KMS-11 (cell line): ENCODE data around the gene STX1B.
A peak's percentile ranks its signal among the peaks of the same experiment; 100 is the strongest.

Experiments used
- H2AFZ ChIP-seq: fragments of 200-600 bp; sonication (generic); 2 replicates; pipeline ENCODE4 v1.6.1; 2016; ENCODE audit warnings: antibody characterized with exemption, mixed run types, low read depth
- H3K27ac ChIP-seq: fragments of 200-600 bp; sonication (generic); 2 replicates; pipeline ENCODE4 v1.6.1; 2016; ENCODE audit warnings: mild to moderate bottlenecking, mixed run types
- H3K27me3 ChIP-seq: fragments of 200-600 bp; sonication (generic); 2 replicates; pipeline ENCODE4 v1.6.1; 2017; ENCODE audit warnings: mild to moderate bottlenecking, low read depth, mixed run types, moderate library complexity; ENCODE audit not compliant: insufficient read depth
- H3K36me3 ChIP-seq: fragments of 200-600 bp; sonication (generic); 2 replicates; pipeline ENCODE4 v1.6.1; 2017; ENCODE audit warnings: mild to moderate bottlenecking, mixed run types; ENCODE audit not compliant: insufficient read depth
- H3K4me1 ChIP-seq: fragments of 200-600 bp; sonication (generic); 2 replicates; pipeline ENCODE4 v1.6.1; 2016; ENCODE audit warnings: mild to moderate bottlenecking, low read depth, mixed run types; ENCODE audit not compliant: poor library complexity, severe bottlenecking
- H3K4me2 ChIP-seq: fragments of 200-600 bp; sonication (generic); 2 replicates; pipeline ENCODE4 v1.7.0; 2016; ENCODE audit warnings: mild to moderate bottlenecking, mixed run types
- H3K4me3 ChIP-seq: fragments of 200-600 bp; sonication (generic); IDR thresholded peaks from 2 replicates; pipeline ENCODE4 v1.6.1; 2017; ENCODE audit warnings: low read depth, low read length, mixed read lengths; ENCODE audit not compliant: insufficient read depth
- H3K79me2 ChIP-seq: fragments of 200-600 bp; sonication (generic); 2 replicates; pipeline ENCODE4 v1.6.1; 2016; ENCODE audit warnings: low read depth, mixed run types; ENCODE audit not compliant: insufficient read depth
- H3K9ac ChIP-seq: fragments of 200-600 bp; sonication (generic); 2 replicates; pipeline ENCODE4 v1.6.1; 2016; ENCODE audit warnings: mild to moderate bottlenecking, mixed run types
- H4K20me1 ChIP-seq: fragments of 200-600 bp; sonication (generic); 2 replicates; pipeline ENCODE4 v1.6.1; 2016; ENCODE audit warnings: mild to moderate bottlenecking, mixed run types; ENCODE audit not compliant: insufficient read depth
- TF ChIP-seq, protein P1 (sequence below): fragments of 200-600 bp; sonication (generic); conservative IDR thresholded peaks from 2 replicates; pipeline ENCODE4 v1.6.1; 2017; ENCODE audit warnings: low read depth, mild to moderate bottlenecking, antibody characterized with exemption, low read length, moderate library complexity, mixed read lengths

STX1B gene

DNA sequence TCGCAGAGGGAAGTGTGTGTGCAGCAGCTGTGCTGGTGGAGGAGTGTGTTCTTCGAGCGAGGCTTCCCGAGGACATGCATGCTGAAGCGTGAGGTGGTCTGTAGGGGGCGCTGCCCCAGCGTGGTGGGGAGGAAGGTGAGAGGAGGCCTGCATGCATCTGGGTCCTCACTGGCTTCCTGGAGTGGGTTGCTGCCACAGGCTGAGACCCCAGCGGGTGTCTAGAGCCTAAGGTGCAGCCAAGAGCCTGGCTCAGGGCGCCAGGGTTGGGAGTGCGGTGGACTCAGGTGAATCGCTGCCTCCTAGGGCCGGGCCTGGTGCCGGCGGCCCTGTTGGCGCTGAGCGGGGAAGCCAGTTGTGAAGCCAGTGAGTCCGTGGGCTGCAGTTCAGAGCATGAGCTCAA is 32.9 kb downstream of the STX1B start:
- TF ChIP-seq, protein P1, sequence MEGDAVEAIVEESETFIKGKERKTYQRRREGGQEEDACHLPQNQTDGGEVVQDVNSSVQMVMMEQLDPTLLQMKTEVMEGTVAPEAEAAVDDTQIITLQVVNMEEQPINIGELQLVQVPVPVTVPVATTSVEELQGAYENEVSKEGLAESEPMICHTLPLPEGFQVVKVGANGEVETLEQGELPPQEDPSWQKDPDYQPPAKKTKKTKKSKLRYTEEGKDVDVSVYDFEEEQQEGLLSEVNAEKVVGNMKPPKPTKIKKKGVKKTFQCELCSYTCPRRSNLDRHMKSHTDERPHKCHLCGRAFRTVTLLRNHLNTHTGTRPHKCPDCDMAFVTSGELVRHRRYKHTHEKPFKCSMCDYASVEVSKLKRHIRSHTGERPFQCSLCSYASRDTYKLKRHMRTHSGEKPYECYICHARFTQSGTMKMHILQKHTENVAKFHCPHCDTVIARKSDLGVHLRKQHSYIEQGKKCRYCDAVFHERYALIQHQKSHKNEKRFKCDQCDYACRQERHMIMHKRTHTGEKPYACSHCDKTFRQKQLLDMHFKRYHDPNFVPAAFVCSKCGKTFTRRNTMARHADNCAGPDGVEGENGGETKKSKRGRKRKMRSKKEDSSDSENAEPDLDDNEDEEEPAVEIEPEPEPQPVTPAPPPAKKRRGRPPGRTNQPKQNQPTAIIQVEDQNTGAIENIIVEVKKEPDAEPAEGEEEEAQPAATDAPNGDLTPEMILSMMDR: peak; percentile 36; the same call in 1 of the 2 replicates
- Histone ChIP-seq H3K4me1 (no peaks in the 10 kb centered on the region), H3K27me3 (no peaks in the 10 kb centered on the region), H3K4me3 (no peak overlapping the region), H2AFZ (no peak overlapping the region), H3K36me3 (peaks cover 13% of the 10 kb centered on the region; the same call in 1 of the 2 replicates), H3K4me2 (no peak overlapping the region), H3K27ac (no peak overlapping the region), H4K20me1 (no peaks in the 10 kb centered on the region), H3K79me2 (no peaks in the 10 kb centered on the region), H3K9ac (no peak overlapping the region)

GRCh38 chr16:30976486-30976885 is 34.0 kb downstream of the STX1B start:
- H3K4me3 ChIP-seq: no peak overlapping the region
- no peak overlapping the region for H3K4me2 ChIP-seq
- peaks cover 17% of the 10 kb centered on the region; the same call in 1 of the 2 replicates for H3K36me3 ChIP-seq
- H3K79me2 ChIP-seq: no peaks in the 10 kb centered on the region
- no peak overlapping the region for H3K9ac ChIP-seq
- no peak overlapping the region for H3K27ac ChIP-seq
- no peaks in the 10 kb centered on the region for H3K27me3 ChIP-seq
- H2AFZ ChIP-seq: no peak overlapping the region
- no peaks in the 10 kb centered on the region for H3K4me1 ChIP-seq
- TF ChIP-seq, protein P1: no peak
- H4K20me1 ChIP-seq: no peaks in the 10 kb centered on the region

GRCh38 chr16:30974348-30974747 is 36.1 kb downstream of the STX1B start:
- Histone ChIP-seq H3K4me1 (no peaks in the 10 kb centered on the region), H3K9ac (no peak overlapping the region), H4K20me1 (no peaks in the 10 kb centered on the region), H3K36me3 (peaks cover 15% of the 10 kb centered on the region; the same call in 1 of the 2 replicates), H3K79me2 (no peaks in the 10 kb centered on the region), H3K27ac (no peak overlapping the region), H3K4me3 (no peak overlapping the region), H2AFZ (no peak overlapping the region), H3K27me3 (no peaks in the 10 kb centered on the region), H3K4me2 (no peak overlapping the region)
- TF ChIP-seq, protein P1: no peak

GRCh38 chr16:30972872-30973271 is 37.6 kb downstream of the STX1B start:
- H4K20me1 ChIP-seq: no peaks in the 10 kb centered on the region

More at GRCh38 chr16:30972872-30973271, 37.6 kb downstream of the STX1B start:
- TF ChIP-seq, protein P1: no peak
- Histone ChIP-seq H3K36me3 (peaks cover 12% of the 10 kb centered on the region; the same call in 1 of the 2 replicates), H3K27ac (no peak overlapping the region), H3K27me3 (no peaks in the 10 kb centered on the region), H3K4me3 (no peak overlapping the region), H3K9ac (no peak overlapping the region), H2AFZ (no peak overlapping the region), H3K4me2 (no peak overlapping the region), H3K4me1 (no peaks in the 10 kb centered on the region), H3K79me2 (no peaks in the 10 kb centered on the region)
